ENCODE results near the gene CMC1. TPM values are rescaled to one million over a fixed set of nuclear protein-coding genes. Genes with fewer than 3 reads are reported as not detected.
"Not testable (repeated sequence)": the region's sequence is repeated elsewhere in the genome, so short reads cannot be mapped to it uniquely, and the experiment has no call there.

CMC1 gene
- total and polyA plus RNA-seq, 8 donors = 9.6 to 93.4 (median 33.4) TPM

GRCh38 chr3:28262001-28262400, 20.6 kb downstream of the CMC1 start:
- Histone ChIP-seq H3K36me3 (peaks cover 0 to 14% (median 13%) of the 10 kb centered on the region in 4 donors), H3K9me3 (no peaks in the 10 kb centered on the region), H3K4me3 (no peak overlapping the region), H3K27ac (no peak overlapping the region), H3K27me3 (no peaks in the 10 kb centered on the region), H3K4me1 (no peaks in the 10 kb centered on the region)
- DNase-seq = no peak
- TF ChIP-seq EP300 (IDR thresholded peaks at IDR 0.05) = no peak
- no peak for TF ChIP-seq POLR2AphosphoS5 (IDR thresholded peaks at IDR 0.05)
- TF ChIP-seq POLR2A (IDR thresholded peaks at IDR 0.05) = no peak
- TF ChIP-seq, protein P1, sequence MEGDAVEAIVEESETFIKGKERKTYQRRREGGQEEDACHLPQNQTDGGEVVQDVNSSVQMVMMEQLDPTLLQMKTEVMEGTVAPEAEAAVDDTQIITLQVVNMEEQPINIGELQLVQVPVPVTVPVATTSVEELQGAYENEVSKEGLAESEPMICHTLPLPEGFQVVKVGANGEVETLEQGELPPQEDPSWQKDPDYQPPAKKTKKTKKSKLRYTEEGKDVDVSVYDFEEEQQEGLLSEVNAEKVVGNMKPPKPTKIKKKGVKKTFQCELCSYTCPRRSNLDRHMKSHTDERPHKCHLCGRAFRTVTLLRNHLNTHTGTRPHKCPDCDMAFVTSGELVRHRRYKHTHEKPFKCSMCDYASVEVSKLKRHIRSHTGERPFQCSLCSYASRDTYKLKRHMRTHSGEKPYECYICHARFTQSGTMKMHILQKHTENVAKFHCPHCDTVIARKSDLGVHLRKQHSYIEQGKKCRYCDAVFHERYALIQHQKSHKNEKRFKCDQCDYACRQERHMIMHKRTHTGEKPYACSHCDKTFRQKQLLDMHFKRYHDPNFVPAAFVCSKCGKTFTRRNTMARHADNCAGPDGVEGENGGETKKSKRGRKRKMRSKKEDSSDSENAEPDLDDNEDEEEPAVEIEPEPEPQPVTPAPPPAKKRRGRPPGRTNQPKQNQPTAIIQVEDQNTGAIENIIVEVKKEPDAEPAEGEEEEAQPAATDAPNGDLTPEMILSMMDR (IDR thresholded peaks at IDR 0.05) = no peak
- intact Hi-C loops (cut with DNase I; ENCODE audit: low total_unique reads) = no loop called here

- TF ChIP-seq POLR2AphosphoS5 (IDR thresholded peaks at IDR 0.05) = no peak
- TF ChIP-seq, protein P1 (IDR thresholded peaks at IDR 0.05) = no peak
- no peak for TF ChIP-seq POLR2A (IDR thresholded peaks at IDR 0.05)
- TF ChIP-seq EP300 (IDR thresholded peaks at IDR 0.05) = no peak
- Histone ChIP-seq H3K9me3 (no peaks in the 10 kb centered on the region), H3K4me3 (no peak overlapping the region), H3K4me1 (peaks cover 0 to 9% (median 2%) of the 10 kb centered on the region in 4 donors), H3K36me3 (peaks cover 0 to 26% (median 22%) of the 10 kb centered on the region in 4 donors), H3K27me3 (no peaks in the 10 kb centered on the region), H3K27ac (no peak overlapping the region)
- DNase-seq = no peak
- intact Hi-C loops (cut with DNase I; ENCODE audit: low total_unique reads) = no loop called here
Observed at GRCh38 chr3:28265641-28266040, 24.2 kb downstream of the CMC1 start.

GRCh38 chr3:28267984-28268849, 26.8 kb downstream of the CMC1 start:
- 48 to 66% (median 57%) methylated on average over 5 of the region's 5 CpGs for WGBS, 5 donors
- no peak for DNase-seq
- intact Hi-C loops (cut with DNase I; ENCODE audit: low total_unique reads) = no loop called here

DNA sequence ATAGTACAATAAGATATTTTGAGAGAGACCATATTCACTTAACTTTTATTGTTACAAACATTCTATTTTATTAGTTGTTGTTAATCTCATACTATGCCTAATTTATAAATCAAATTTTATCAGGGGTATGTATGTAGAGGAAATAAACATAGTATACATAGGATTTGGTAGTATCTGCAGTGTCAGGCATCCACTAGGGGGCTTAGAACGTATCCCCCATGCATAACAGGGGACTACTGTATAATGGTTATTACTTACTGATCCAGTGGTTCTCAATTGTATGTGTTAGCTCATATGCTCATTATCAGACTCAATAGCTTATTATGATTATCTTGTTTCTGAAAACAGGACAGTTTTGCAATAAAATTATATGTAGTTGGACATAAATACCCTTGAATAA, 27.6 kb downstream of the CMC1 start:
- Histone ChIP-seq H3K4me1 (peaks cover 0 to 9% (median 2%) of the 10 kb centered on the region in 4 donors), H3K27me3 (no peaks in the 10 kb centered on the region), H3K9me3 (peaks cover 0 to 23% (median 14%) of the 10 kb centered on the region in 4 donors), H3K4me3 (no peak overlapping the region), H3K36me3 (peaks cover 4 to 53% (median 40%) of the 10 kb centered on the region in 4 donors), H3K27ac (no peak overlapping the region)
- no peak for DNase-seq
- 80 to 95% (median 85%) methylated on average over 1 of the region's 1 CpG for WGBS, 5 donors
- TF ChIP-seq POLR2A (IDR thresholded peaks at IDR 0.05) (no peak), POLR2AphosphoS5 (IDR thresholded peaks at IDR 0.05) (no peak)
- TF ChIP-seq, protein P1 (IDR thresholded peaks at IDR 0.05) = no peak
- intact Hi-C loops (cut with DNase I; ENCODE audit: low total_unique reads) = no loop called here

More at GRCh38 chr3:28267984-28268849, 26.8 kb downstream of the CMC1 start:
- no peak for TF ChIP-seq POLR2A (IDR thresholded peaks at IDR 0.05)
- TF ChIP-seq EP300 (IDR thresholded peaks at IDR 0.05) = no peak
- no peak for TF ChIP-seq POLR2AphosphoS5 (IDR thresholded peaks at IDR 0.05)
- TF ChIP-seq, protein P1 (IDR thresholded peaks at IDR 0.05) = no peak
- Histone ChIP-seq H3K27me3 (no peaks in the 10 kb centered on the region), H3K27ac (no peak overlapping the region), H3K4me3 (no peak overlapping the region), H3K9me3 (peaks cover 0 to 15% (median 9%) of the 10 kb centered on the region in 4 donors), H3K4me1 (peaks cover 0 to 9% (median 2%) of the 10 kb centered on the region in 4 donors), H3K36me3 (peaks cover 4 to 52% (median 40%) of the 10 kb centered on the region in 4 donors)

- intact Hi-C loops (cut with DNase I; ENCODE audit: low total_unique reads); H3K27me3 ChIP-seq; DNase-seq; H3K4me3 ChIP-seq; H3K27ac ChIP-seq; H3K4me1 ChIP-seq: not testable (repeated sequence)
- H3K36me3 ChIP-seq = peaks cover 4 to 53% (median 38%) of the 10 kb centered on the region in 4 donors
- peaks cover 0 to 28% (median 14%) of the 10 kb centered on the region in 4 donors for H3K9me3 ChIP-seq
- WGBS, 5 donors = 97 to 100% (median 98%) methylated on average over 2 of the region's 2 CpGs
Observed at GRCh38 chr3:28269884-28270283, 28.5 kb downstream of the CMC1 start.

All from stomach (tissue), 9 donors.